GM18873 (cell line): ENCODE measurements around the gene GPR87.

Experiments
- ATAC-seq: cut with Tn5 transposase; IDR thresholded peaks from one replicate; pipeline ENCODE4 v1.9.1; 2021; ENCODE audit warnings: mild to moderate bottlenecking, moderate library complexity, moderate number of reproducible peaks; ENCODE audit not compliant: unreplicated experiment, low FRiP score

GPR87 gene

GRCh38 chr3:151316267-151316991 is at the start of gene GPR87:
Gene GPR87, minus strand, starts transcription at chr3:151316820. Its CDS starts 16,720 bp downstream, at chr3:151300100.
- no peak for ATAC-seq

- no peak for ATAC-seq
These were observed 46.1 kb upstream of the GPR87 start for GRCh38 chr3:151362751-151363174.

GRCh38 chr3:151357463-151357850 is 40.8 kb upstream of the GPR87 start:
- ATAC-seq: no peak

GRCh38 chr3:151356794-151357462 is 40.3 kb upstream of the GPR87 start:
- ATAC-seq: no peak

GRCh38 chr3:151351648-151352047 is 35.0 kb upstream of the GPR87 start:
- peak; percentile 18 for ATAC-seq

- ATAC-seq: peak; percentile 76
These were observed 34.6 kb upstream of the GPR87 start for GRCh38 chr3:151351219-151351618.

GRCh38 chr3:151350656-151351055 is 34.0 kb upstream of the GPR87 start:
- no peak for ATAC-seq

- no peak for ATAC-seq
These were observed 30.8 kb upstream of the GPR87 start for GRCh38 chr3:151347432-151347831.

GRCh38 chr3:151346292-151346691 is 29.7 kb upstream of the GPR87 start:
- no peak for ATAC-seq

- ATAC-seq: no peak
These were observed 29.2 kb upstream of the GPR87 start for GRCh38 chr3:151345859-151346258.

GRCh38 chr3:151331696-151332095 is 15.1 kb upstream of the GPR87 start:
- no peak for ATAC-seq

GRCh38 chr3:151330899-151331298 is 14.3 kb upstream of the GPR87 start:
- no peak for ATAC-seq

GRCh38 chr3:151330379-151330778 is 13.8 kb upstream of the GPR87 start:
- no peak for ATAC-seq

GRCh38 chr3:151329363-151329762 is 12.7 kb upstream of the GPR87 start, which contains the start of gene P2RY13:
Gene P2RY13, minus strand, starts transcription at chr3:151329549. Its CDS starts 21 bp downstream, at chr3:151329528.
- no peak for ATAC-seq

GRCh38 chr3:151328298-151328995 is 11.8 kb upstream of the GPR87 start:
- ATAC-seq: no peak

- no peak for ATAC-seq
These were observed 11.1 kb upstream of the GPR87 start for GRCh38 chr3:151327571-151328198.

GRCh38 chr3:151322511-151322910 is 5.9 kb upstream of the GPR87 start:
- ATAC-seq: no peak

GRCh38 chr3:151321526-151321925 is 4.9 kb upstream of the GPR87 start:
- ATAC-seq: no peak

- ATAC-seq: no peak
These were observed 3.5 kb upstream of the GPR87 start for GRCh38 chr3:151320131-151320530.

- ATAC-seq: no peak
These were observed 3.0 kb upstream of the GPR87 start for GRCh38 chr3:151319628-151320027.

- no peak for ATAC-seq
These were observed 2.4 kb upstream of the GPR87 start for GRCh38 chr3:151318991-151319390.
